Endothelial cell of umbilical vein (primary cell): ENCODE results near the gene TESK1. TPM values are rescaled to one million over a fixed set of nuclear protein-coding genes. Genes with fewer than 3 reads are reported as not detected.

Experiments used
- BruUV-seq: library from RNA; stranded (reverse); fragments of 400-500 nt; replicated peaks from 2 replicates; lab custom pipeline; 2021; lab: Mats Ljungman, UMichigan
- CTCF ChIA-PET: fragments of 300-600, 350-600 bp; sonication (Branson Sonifier 250); formaldehyde crosslinking; loops from one replicate; lab custom pipeline; 2021; ENCODE audit warnings: antibody characterized with exemption, inconsistent platforms; lab: Charles Lee
- POLR2A ChIA-PET: fragments of 300-600, 350-600 bp; sonication (Branson Sonifier 250); formaldehyde crosslinking; loops from one replicate; lab custom pipeline; 2021; ENCODE audit warnings: antibody characterized with exemption, inconsistent platforms; lab: Charles Lee
- DNase-seq: peaks from one replicate; pipeline ENCODE4 v3.0.0-alpha.2; 2011; ENCODE audit warnings: low read depth, low spot score
- FAIRE-seq: peaks from 2 replicates; lab custom pipeline; 2011; peaks lifted over from hg19 to GRCh38; lab: Jason Lieb, UNC
- H2AFZ ChIP-seq: 2 replicates; pipeline ENCODE4 v1.6.0; 2012; ENCODE audit warnings: low read depth, low read length, control low read depth, inconsistent platforms
- H3K27ac ChIP-seq: 2 replicates; pipeline ENCODE4 v1.5.1; 2011; ENCODE audit warnings: low read depth, mild to moderate bottlenecking, control low read depth, low read length, moderate library complexity; ENCODE audit not compliant: insufficient read depth
- H3K27me3 ChIP-seq, 2 experiments: 2 replicates each; pipeline versions ENCODE4 v1.6.0 to v1.6.1; 2011; ENCODE audit warnings: low read length in 2 of 2, mixed read lengths in 1 of 2; ENCODE audit not compliant: control insufficient read depth in 2 of 2, insufficient read depth in 2 of 2
- H3K36me3 ChIP-seq, 2 experiments: 2 replicates in 1 of 2; 3 replicates in 1 of 2; pipeline ENCODE4 v1.5.1; 2011; ENCODE audit warnings: low read length in 2 of 2, mild to moderate bottlenecking in 1 of 2, moderate library complexity in 1 of 2; ENCODE audit not compliant: control insufficient read depth in 2 of 2, insufficient read depth in 2 of 2; ENCODE audit errors: extremely low read depth in 1 of 2
- H3K4me1 ChIP-seq: 3 replicates; pipeline ENCODE4 v1.5.1; 2011; ENCODE audit warnings: mild to moderate bottlenecking, low read length; ENCODE audit not compliant: control insufficient read depth, insufficient read depth; ENCODE audit errors: extremely low read depth
- H3K4me2 ChIP-seq: 2 replicates; pipeline ENCODE4 v1.6.1; 2011; ENCODE audit warnings: low read length, control low read depth, mixed read lengths; ENCODE audit not compliant: insufficient read depth
- H3K4me3 ChIP-seq, 3 experiments: fragments of 200-600 bp in 1 of 3; sonication (generic), shearing (Covaris generic) in 1 of 3; replicated peaks in 1 of 3; 2 replicates each; pipeline ENCODE4 v1.5.1; 2011 to 2016; ENCODE audit warnings: control low read depth in 3 of 3, low read length in 3 of 3, mild to moderate bottlenecking in 2 of 3, inconsistent platforms in 1 of 3, low read depth in 1 of 3, moderate library complexity in 1 of 3; ENCODE audit not compliant: insufficient read depth in 1 of 3
- H3K79me2 ChIP-seq: 2 replicates; pipeline ENCODE4 v1.6.0; 2012; ENCODE audit warnings: low read length, inconsistent platforms; ENCODE audit not compliant: control insufficient read depth, insufficient read depth
- H3K9ac ChIP-seq: replicated peaks from 2 replicates; pipeline ENCODE3; 2011; ENCODE audit warnings: low read length, control low read depth; ENCODE audit not compliant: insufficient read depth; ENCODE audit errors: extremely low read depth
- H3K9me1 ChIP-seq: replicated peaks from 3 replicates; pipeline ENCODE4 v1.6.0; 2011; ENCODE audit warnings: mild to moderate bottlenecking, low read length; ENCODE audit not compliant: control insufficient read depth, insufficient read depth; ENCODE audit errors: extremely low read depth
- H3K9me3 ChIP-seq: replicated peaks from 2 replicates; pipeline ENCODE4 v1.5.1; 2012; ENCODE audit warnings: low read length, inconsistent platforms; ENCODE audit not compliant: control insufficient read depth, insufficient read depth
- H4K20me1 ChIP-seq: replicated peaks from 2 replicates; pipeline ENCODE3; 2011; ENCODE audit warnings: mild to moderate bottlenecking, low read length; ENCODE audit not compliant: control insufficient read depth, insufficient read depth; ENCODE audit errors: extremely low read depth
- EZH2 ChIP-seq: IDR thresholded peaks from 2 replicates; pipeline ENCODE4 v1.6.1; 2012; ENCODE audit warnings: borderline replicate concordance, low read depth, mild to moderate bottlenecking, moderate library complexity, low read length, inconsistent platforms; ENCODE audit not compliant: severe bottlenecking
- GATA2 ChIP-seq: IDR thresholded peaks from 2 replicates; pipeline ENCODE4 v1.7.0; 2011; ENCODE audit warnings: low read depth, mild to moderate bottlenecking, moderate library complexity, mixed read lengths, low read length; ENCODE audit not compliant: insufficient read length, insufficient read depth
- JUN ChIP-seq: IDR thresholded peaks from 2 replicates; pipeline ENCODE4 v1.6.1; 2011; ENCODE audit warnings: borderline replicate concordance, low read depth; ENCODE audit not compliant: insufficient read length, insufficient read depth
- MYC ChIP-seq: IDR thresholded peaks from one replicate; pipeline ENCODE4 v1.6.1; 2011; ENCODE audit warnings: mild to moderate bottlenecking, low read depth, low read length
- POLR2A ChIP-seq: IDR thresholded peaks from 2 replicates; pipeline ENCODE4 v1.6.1; 2012; ENCODE audit warnings: low read depth, mild to moderate bottlenecking, control low read depth, low read length
- dilution Hi-C: fragments of 300-500 bp; cut with MboI; formaldehyde crosslinking; loops from one replicate; pipeline ENCODE4 v1.15.0; 2019; ENCODE audit warnings: low sequenced_read_pairs; ENCODE audit not compliant: extremely low pct_ligation_motif_present
- intact Hi-C: fragments of 100-400 bp; cut with micrococcal nuclease; formaldehyde crosslinking; loops from one replicate; pipeline ENCODE4 v1.10.0; 2022
- polyA plus RNA-seq, 4 experiments: library from polyadenylated mRNA; depleted of rRNA in 3 of 4; stranded (reverse) in 3 of 4; unstranded in 1 of 4; fragments of >200 nt; gene quantifications; 2 replicates each; pipeline versions ENCODE4 v1.2.1 to v1.2.3, GENCODE V29; 2011 to 2012; ENCODE audit warnings: missing spikeins in 1 of 4
- total RNA-seq: library from RNA; stranded (reverse); gene quantifications from 2 replicates; pipeline ENCODE4 v1.2.3, GENCODE V29; 2021
- TF ChIP-seq, protein P1 (sequence below), 2 donors: IDR thresholded peaks; 1 replicate in 1 of 2; 2 replicates in 1 of 2; pipeline ENCODE4 v1.5.1; 2011; ENCODE audit warnings: low read length in 2 of 2, mild to moderate bottlenecking in 2 of 2, moderate library complexity in 2 of 2, control low read depth in 1 of 2, inconsistent platforms in 1 of 2, low read depth in 1 of 2; ENCODE audit not compliant: insufficient read depth in 1 of 2; ENCODE audit errors: extremely low read depth in 1 of 2

The TESK1 gene
- total and polyA plus RNA-seq, 2 donors (not counting 3 experiments of a cell fraction or from before 2014, with no cell fraction given), result 25.3 to 26.4 TPM

GRCh38 chr9:35599763-35600604, 5.1 kb upstream of the TESK1 start:
- Histone ChIP-seq H3K4me1 (peaks cover 11% of the 10 kb centered on the region), H3K9me3 (no peaks in the 10 kb centered on the region), H2AFZ (no peak overlapping the region), H3K9me1 (no peaks in the 10 kb centered on the region), H3K4me3 (no peak overlapping the region), H3K4me2 (no peak overlapping the region), H3K27me3 (peaks cover 0 to 2% of the 10 kb centered on the region in 2 experiments), H3K27ac (no peak overlapping the region), H3K79me2 (no peaks in the 10 kb centered on the region), H3K36me3 (no peaks in the 10 kb centered on the region), H4K20me1 (no peaks in the 10 kb centered on the region), H3K9ac (no peak overlapping the region)
- TF ChIP-seq POLR2A (no peak), EZH2 (no peak), JUN (no peak), MYC (no peak), GATA2 (no peak)
- TF ChIP-seq, protein P1, sequence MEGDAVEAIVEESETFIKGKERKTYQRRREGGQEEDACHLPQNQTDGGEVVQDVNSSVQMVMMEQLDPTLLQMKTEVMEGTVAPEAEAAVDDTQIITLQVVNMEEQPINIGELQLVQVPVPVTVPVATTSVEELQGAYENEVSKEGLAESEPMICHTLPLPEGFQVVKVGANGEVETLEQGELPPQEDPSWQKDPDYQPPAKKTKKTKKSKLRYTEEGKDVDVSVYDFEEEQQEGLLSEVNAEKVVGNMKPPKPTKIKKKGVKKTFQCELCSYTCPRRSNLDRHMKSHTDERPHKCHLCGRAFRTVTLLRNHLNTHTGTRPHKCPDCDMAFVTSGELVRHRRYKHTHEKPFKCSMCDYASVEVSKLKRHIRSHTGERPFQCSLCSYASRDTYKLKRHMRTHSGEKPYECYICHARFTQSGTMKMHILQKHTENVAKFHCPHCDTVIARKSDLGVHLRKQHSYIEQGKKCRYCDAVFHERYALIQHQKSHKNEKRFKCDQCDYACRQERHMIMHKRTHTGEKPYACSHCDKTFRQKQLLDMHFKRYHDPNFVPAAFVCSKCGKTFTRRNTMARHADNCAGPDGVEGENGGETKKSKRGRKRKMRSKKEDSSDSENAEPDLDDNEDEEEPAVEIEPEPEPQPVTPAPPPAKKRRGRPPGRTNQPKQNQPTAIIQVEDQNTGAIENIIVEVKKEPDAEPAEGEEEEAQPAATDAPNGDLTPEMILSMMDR (IDR thresholded peaks at IDR 0.05; ENCODE audit: extremely low read depth in 1 of 2, insufficient read depth in 1 of 2, low read depth in 1 of 2, low read length in 2 of 2), result no peak
- no TSS peak for BruUV-seq
- no peak for FAIRE-seq
- dilution Hi-C loops (no loop called here), intact Hi-C loops (loop anchor here (5.0 kb wide), 2 partner anchors 118 to 488 kb away; no protein-coding TSS in a partner anchor)
- DNase-seq, result no peak
- POLR2A ChIA-PET, result no interaction called here
- CTCF ChIA-PET, result interaction anchor here (0.6 to 2.9 kb wide), 7 partner anchors 11 to 121 kb away, joined by 3 to 21 read pairs (median 3); no protein-coding TSS in a partner anchor
